GM19438 (cell line): ENCODE measurements around the gene EVA1C.
"Not testable (repeated sequence)": the region's sequence is repeated elsewhere in the genome, so short reads cannot be mapped to it uniquely, and the experiment has no call there.

Experiments
- ATAC-seq: cut with Tn5 transposase; IDR thresholded peaks from one replicate; pipeline ENCODE4 v1.9.1; 2021; ENCODE audit warnings: low read depth; ENCODE audit not compliant: unreplicated experiment

The EVA1C gene

DNA sequence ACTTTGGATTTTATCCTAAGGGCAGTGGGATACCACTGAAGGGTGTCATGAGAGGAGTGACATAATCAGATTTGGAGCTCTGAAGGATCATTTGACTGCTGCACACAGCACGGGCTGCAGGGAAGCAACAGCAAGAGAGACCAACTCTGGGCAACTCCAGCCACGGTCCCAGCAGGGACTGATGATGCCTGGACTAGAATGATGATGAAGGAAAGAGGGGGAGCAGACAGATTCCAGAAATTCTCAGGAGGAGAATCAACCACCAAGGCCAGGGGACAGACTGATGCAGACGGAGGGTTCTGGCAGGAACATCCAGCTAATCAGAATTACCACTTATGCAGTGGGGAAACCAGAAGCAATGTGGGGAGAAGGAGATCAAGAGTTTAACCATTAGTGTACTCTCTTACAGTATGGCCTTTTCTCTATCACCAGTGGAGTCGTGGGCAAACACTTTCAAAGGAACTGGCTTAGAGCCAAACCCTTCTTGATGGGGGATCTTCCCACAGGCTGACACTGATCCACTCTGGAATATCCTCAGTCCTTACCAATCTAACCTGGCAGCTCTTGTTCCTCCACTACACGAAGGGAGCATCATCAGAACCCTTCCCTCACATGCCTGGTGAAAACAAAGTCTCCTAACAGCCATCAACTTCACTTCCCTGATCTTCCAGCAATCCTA, 23.0 kb upstream of the EVA1C start:
- no peak for ATAC-seq

DNA sequence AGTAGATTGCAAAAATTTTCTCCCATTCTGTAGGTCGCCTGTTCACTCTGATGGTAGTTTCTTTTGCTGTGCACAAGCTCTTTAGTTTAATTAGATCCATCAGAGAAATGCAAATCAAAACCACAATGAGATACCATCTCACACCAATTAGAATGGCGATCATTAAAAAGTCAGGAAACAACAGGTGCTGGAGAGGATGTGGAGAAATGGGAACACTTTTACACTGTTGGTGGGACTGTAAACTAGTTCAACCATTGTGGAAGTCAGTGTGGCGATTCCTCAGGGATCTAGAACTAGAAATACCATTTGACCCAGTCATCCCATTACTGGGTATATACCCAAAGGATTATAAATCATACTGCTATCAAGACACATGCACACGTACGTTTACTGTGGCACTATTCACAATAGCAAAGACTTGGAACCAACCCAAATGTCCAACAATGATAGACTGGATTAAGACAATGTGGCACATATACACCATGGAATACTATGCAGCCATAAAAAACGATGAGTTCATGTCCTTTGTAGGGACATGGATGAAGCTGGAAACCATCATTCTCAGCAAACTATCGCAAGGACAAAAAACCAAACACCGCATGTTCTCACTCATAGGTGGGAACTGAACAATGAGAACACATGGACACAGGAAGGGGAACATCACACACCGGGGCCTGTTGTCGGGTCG, 21.8 kb upstream of the EVA1C start:
- not testable (repeated sequence) for ATAC-seq

DNA sequence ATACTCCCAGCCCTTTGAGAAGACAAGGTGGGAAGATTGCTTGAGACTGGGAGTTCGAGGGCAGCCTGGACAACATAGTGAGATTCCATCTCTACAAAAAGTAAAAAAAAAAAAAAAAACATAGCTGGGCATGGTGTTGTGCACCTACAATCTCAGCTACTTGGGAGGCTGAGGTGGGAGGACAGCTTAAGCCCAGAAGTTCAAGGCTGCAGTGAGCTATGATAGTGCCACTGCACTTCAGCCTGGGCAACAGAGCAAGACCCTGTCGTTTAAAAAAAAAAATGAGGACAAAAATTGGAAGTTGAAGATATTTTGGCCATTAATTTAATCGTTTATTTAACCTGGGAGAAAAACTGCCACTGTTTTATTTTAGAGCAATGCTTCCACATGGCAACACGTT, 20.8 kb upstream of the EVA1C start:
- ATAC-seq, result no peak

DNA sequence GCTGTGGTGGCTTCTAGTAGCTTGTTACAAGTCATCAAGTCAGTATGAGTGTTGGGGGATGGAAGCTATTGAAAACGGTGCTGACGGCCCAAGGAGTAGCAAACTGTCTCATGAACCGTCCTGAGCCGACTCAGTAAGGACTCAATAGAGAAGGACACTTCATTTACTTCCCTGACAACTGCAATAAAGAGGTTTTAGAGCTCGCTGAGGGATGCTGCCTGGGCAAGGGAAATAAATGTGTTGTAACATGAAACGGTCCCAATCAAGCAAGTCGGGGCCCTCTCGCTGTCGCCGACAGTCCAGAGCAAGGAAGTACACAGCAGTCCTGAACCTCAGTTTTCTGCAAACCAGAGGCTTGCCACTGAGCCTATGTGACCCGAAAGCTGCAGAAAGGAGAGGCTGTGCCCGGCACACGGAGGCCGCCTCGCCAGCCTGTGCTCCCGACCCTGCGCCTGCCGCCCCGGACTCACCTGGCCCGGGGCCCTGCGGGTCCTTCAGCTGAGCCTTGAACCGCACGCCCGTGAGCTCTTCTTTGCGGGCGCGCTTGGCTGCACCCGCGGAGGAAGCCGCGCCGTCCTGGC, 20.1 kb upstream of the EVA1C start:
- peak; percentile 31 for ATAC-seq

DNA sequence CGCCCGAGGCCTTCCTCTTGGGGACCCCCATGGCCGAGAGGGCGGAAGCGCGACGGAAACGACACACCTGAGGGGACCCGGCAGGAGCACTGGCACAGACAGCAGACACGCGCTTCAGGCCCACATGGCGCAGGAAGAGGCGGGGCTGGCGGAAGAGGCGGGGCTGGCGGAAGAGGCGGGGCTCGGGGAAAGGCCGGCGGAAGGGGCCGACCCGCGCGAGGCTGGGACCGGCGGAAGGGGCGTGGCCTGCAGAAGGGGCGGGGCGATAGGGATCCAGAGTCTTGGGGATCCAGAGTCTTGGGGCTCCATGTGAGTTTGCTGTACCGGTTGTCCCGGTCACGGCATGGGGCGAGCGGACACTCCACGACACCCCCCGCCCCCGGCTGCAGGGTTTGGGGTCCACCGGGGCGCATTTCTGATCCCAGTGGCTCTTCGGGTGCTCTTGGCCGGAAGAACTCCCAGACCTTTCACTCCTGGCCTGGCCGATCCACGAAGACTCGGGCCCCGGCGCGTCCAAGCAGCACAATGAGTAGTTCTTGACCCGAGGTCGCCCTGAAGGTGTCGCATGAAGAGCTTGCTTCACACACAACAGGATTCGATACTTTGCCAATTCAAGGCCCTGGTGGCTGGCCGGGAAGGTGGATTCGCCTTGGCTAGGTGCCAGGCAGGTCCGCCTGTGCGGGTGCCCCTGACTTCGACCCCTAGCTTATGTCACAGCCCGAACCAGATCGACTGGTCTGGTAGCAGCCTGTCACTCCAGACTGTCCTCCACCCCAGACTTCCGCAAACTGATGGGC, 19.4 kb upstream of the EVA1C start, which contains the start of gene URB1:
TSS of gene URB1 (minus strand) at position 133 of the 797 bp plus-strand sequence. CDS start at position 31, 102 bp downstream.
- ATAC-seq, result peak; percentile 97

DNA sequence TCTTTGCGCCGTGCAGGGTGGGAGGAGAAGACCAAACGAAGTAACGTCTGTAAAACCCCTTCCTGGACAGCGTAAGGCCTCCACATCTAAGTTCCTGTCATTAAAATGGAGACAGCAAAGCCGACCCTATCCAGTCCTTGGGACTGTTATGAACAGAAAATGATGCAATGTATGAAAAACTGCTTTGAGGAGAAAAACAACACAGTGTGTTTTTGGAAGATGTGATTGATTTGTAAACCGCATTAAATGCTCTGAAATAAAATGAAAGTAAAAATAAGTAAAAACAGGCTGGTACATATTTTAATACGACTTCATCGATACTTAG, 18.9 kb upstream of the EVA1C start:
- ATAC-seq, result no peak

DNA sequence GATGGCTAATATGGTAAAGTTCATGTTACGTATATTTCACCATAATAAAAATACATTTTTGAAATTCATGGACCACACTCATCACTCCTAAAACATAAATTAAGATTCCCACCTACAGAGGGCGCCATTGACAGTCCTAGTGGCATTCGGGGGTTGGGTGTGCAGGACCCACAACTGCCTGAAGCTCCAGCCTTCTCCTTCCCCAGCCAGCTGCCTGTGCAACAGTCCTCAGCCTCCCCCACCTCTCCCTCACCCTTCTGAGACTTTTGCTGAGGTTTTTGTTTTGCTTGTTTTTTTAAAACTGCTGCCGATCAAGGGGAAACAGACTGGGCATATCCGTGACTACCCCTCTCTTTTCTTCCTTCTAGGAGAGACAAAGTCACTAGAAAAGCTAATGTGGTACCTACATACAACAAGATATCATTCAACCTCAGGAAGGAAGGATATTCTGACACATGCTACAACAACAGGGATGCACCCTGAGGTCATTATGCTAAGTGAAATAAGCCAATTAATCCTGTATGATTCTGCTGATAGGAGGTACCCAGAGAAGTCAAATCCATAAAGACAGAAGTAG, 9.2 kb upstream of the EVA1C start:
- ATAC-seq, result no peak

DNA sequence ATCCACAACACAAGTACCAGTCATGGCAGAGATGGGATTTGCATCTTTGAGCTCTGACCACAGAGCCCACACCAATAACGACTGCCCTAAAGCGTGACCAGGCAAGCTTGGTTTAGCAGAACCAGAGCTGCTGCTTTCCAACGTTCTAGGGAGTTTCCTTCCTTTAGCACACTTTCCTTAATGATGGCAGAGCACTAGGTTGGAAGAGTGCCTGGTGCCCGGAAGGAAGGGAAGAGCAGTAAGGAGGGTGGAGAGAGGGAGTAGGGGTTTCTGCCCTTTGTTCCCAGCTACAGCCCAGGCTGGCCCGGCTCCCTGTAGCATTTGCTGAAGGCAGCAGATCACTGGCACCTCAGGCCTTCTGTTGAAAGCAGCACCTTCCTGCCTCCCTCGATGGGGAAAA, 6.1 kb upstream of the EVA1C start:
- no peak for ATAC-seq

DNA sequence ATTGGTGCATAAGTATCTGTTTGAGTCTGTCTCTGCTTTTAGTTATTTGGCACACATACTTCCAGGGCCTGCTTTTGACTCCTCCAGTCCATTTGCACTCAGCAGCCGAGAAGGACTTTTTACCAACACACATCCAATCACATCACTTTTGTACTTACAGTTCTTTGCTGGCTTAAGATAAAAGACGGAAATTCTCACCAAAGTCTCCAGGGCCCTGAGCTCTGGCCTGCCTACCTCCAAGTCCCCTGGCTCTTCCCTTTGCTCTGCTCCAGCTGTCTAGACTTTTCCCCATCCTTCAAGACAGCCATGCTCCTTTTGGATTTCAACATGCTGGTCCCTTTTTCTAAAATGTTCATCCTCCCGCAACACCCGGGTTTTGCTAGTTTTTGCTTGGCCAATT, 2.2 kb upstream of the EVA1C start:
- ATAC-seq, result no peak

DNA sequence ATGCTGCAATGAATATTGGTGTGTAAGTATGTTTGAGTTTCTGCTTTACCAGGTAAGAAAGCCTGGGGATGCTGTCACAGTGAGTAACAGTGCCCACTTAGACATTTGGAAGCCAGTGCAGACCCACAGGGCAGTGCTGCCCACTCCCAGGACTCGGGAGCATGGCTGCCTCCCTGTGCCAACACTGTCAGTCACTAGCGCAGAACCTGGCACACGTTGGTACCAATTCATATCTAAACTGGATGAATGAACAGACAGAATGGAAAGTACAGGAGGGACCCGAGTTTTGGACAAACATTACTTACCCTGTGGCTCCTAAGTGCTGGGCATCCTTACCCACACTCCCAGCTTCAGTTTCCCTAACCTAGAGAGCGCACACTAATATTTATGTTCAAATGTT, 1.6 kb upstream of the EVA1C start:
- ATAC-seq, result no peak

DNA sequence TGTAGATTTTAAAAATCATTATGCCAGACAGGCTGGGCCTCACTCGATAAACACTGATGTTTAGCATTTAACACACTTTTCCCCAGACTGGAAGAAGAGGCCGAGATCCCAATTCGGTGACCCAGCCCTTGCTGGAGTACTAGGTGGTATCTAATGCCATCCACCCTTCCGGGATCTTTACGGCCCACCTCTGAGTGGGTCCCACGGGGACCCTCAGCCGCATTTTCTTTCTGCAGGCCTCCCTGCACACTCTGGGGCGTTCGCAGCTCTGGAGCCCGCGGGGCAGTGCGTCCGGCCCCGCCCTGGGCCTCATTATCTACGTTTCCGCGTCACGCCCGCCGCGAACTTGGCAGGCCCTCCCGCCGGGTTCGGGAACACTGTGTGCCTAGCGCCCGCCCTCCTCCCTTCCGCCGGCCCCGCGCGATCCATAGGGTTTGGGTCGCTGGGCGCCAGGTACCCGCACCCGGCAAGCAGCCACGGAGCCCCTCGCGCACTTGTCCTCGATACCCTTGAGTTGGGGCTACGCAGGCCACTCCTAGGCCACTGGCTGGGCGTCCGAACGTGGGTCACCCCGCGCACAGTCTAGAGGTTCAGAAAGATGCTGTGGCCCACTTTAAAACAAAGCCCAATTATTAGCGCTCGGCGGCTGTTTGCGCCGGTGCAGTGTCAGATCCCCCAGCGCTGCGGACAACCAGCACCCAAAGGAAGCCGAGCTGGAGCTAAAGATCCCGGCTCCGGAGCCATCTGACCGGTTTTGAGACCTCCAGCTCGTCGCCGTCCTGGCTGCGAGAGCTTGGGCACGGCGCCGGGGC, 950 bp upstream of the EVA1C start:
- no peak for ATAC-seq

DNA sequence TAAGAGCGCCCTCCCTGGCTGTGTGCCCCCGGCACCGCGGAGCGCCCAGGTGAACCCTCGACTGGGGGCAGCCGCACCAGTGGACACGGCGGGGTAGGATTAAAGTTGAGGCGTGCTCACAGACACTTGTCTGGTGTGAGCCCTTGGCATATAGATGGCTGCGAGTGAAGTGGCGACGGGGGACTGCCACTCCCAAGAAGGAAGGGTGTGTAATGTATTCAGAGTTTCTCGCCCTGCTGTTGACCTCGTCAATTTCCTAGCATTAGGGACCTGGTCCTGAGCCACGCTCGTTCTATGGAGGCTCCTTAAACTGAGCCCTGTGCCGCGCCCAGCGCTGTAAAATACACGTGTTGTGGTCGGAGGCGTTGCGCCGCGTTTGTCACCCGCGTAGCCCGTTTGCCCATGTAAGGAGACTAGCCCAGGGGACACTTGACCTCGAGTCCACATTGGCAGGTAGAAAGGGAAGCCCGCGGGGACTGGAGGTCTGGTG, 554 bp downstream of the EVA1C start:
- no peak for ATAC-seq

DNA sequence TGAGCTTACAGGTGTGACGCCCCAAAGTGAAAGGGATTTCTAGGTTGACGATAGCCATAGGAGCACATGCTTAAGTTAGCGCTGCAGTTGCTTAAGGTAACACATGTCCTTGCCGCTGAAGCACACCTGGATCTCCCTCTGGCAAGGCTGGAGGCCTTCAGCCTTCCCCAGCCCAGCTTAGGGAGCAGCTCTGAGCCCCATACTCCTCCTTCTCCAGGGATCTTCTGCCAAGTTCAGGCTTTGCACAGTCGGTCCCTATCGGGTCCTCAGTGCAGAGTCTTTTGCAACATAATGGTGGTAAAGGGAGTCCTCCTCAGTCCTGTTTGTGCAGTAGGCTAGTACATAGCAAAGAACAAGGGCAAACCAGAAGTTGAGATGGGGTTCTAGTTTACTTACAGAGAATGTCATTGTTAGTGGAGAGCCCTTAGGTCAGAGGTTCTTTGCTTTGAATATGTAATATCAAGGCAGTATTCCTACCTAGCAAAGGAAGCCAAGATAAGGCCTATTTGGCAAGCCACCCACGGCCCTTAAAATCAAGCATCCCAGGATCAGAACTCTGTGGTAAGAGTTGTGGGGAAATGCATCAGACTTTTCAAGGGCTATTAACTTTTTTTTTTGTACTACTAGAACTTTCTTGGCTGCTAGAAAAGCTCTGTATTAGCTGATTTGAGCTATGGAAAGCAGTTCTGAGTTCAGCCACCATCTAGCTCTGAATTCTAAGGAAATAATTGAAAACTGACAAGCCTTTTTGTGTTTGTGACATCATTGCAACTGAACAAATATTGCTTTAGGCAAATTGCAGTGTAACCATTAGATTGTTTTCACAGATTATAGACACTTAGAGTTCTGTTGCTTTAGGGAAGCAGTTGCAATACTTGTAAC, 1.4 kb downstream of the EVA1C start:
- ATAC-seq, result no peak

DNA sequence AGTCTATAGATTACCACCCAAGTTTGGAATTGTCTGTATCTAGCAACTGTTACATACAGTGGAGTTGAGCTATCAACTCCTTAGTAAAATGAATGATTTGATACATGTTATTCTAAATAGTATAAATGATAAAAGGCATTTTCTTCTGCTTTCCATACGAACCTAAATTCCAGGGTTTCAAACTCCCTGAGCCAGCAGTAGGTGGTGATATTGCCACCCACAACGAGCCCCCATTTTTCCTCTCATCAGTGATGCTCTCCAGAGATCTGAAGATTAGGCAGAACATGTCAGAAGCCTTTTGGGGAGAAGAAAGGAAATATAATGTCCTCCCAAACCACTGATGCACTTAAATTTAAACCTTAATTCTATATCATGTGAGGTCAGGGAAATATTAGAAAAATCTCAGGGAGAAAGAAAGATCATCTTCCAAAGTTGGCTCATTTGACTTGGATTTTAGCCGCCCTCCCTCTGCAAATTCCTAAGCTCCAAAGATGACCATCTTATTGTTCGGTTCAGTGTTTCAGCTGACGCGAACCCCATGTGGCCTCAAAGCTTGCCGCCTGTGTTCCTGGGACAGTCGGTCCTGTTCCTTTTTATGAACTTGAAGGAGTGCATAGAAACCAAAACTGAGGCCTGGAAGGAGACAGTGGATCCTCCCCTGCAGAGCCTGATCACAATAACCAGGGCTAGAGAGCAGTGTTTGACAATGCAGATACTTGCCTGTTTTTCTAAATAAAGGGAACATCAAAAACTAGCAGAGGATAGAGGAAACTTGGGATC, 2.3 kb downstream of the EVA1C start:
- ATAC-seq, result no peak

DNA sequence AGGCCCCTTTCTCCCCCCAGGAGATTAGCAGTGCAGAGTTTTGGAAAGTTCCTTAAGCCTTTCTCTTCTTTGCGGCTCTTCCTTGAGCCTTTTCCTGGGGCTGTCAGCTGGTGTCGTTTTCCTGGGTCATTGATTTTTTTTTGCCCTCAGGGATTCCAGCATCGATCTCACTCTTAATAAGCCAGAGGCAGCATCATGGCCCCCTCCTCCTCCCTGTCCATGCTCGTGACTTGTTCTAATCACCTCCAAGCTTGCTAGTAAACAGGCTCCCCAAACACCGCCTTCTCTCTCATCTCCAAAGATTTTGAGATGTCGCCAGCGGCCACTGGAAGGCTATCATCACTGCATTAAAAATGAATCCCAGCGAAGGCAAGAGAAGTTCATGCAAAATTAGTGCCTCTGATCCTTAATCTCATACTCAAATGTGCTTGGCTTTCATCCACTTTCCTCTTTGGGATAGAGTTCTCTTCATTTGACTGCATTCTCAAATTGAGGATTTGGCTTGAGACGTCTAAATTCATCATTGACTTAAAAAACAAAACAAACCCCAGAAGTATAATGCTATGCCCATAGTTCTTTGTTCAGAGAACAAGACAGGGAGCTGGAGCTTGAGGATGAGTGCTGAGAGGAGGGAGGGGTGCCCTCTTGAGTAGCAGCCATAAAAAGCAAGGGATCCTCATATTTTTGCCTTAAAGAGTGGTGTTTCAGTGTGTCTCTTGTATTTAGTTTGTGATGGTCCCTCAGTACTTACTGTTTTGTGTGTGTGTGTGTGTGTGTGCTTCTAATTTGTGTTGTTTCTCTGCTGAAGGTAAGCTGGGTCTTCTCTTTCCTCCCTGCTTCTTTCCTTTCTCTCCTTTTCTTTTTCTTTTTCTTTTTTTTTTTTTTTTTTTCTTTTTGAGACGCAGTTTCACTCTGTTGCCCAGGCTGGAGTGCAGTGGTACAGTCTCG, 3.2 kb downstream of the EVA1C start:
- ATAC-seq, result no peak

DNA sequence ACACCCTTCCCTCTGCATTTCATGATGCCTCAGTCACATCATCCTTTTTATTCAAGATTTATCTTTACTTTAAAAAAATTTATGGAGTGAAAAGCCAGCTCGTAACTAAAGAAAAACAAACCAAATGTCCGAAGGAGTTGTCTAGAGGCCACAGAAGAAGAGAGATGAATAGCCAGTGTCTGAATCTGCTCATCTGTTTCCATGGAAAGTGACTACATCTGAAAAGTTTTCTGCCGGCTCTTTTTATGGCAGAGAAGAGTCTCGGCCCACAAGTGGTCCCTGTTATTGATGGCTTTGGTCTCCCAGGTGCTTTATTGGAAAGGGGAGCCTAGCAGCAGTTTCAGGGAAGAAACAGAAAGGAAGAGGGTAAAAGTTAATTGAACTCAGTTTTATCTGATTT, 5.6 kb downstream of the EVA1C start:
- no peak for ATAC-seq

DNA sequence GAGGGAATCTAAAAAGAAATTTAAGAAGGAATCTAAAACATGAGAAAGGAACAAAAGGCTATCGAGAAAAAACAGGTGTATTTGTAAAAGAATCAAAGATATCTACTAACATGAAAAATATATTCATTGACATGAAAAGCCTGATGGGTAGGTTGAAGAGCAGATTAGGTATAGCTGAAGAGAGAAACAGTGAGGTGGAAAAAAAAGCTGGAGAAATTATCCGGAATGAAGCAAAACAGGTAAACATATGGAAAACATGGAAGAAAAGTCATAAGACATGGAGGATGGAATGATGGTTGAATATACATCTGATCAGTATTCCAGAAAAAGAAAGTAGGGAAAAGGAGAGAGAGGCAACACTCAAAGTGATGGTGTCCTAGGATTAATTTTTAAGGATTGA, 9.6 kb downstream of the EVA1C start:
- no peak for ATAC-seq
